GM18520 (cell line): ENCODE data around the gene CFAP141.
A peak's percentile ranks its signal among the peaks of the same experiment; 100 is the strongest.

ENCODE experiments used
- ATAC-seq: cut with Tn5 transposase; IDR thresholded peaks from one replicate; pipeline ENCODE4 v1.9.1; 2021; ENCODE audit not compliant: unreplicated experiment

Gene CFAP141

GRCh38 chr1:154171880-154172279, 34.3 kb downstream of the CFAP141 start:
- no peak for ATAC-seq

- no peak for ATAC-seq
These were observed 34.9 kb downstream of the CFAP141 start for GRCh38 chr1:154171223-154171583.

GRCh38 chr1:154170547-154171222, 35.4 kb downstream of the CFAP141 start:
- ATAC-seq: no peak

- no peak for ATAC-seq
These were observed 38.7 kb downstream of the CFAP141 start for GRCh38 chr1:154167461-154167860.

- no peak for ATAC-seq
These were observed 39.9 kb downstream of the CFAP141 start for GRCh38 chr1:154166207-154166606.

- no peak for ATAC-seq
These were observed 46.6 kb downstream of the CFAP141 start for GRCh38 chr1:154159554-154159953.

- peak; percentile 17 for ATAC-seq
These were observed 47.6 kb downstream of the CFAP141 start for GRCh38 chr1:154158307-154159125.

GRCh38 chr1:154157520-154158306, 48.4 kb downstream of the CFAP141 start:
- peak; percentile 54 for ATAC-seq

GRCh38 chr1:154155251-154155650, 50.9 kb downstream of the CFAP141 start:
- ATAC-seq: no peak

GRCh38 chr1:154154534-154155191, 51.5 kb downstream of the CFAP141 start, which contains the start of gene NUP210L:
NUP210L (minus strand) TSS chr1:154155073.
- ATAC-seq: no peak

GRCh38 chr1:154154053-154154452, 52.1 kb downstream of the CFAP141 start:
- no peak for ATAC-seq

GRCh38 chr1:154151311-154151710, 54.8 kb downstream of the CFAP141 start:
- no peak for ATAC-seq
